Neural progenitor cell (in vitro differentiated cells): ENCODE results near the gene KPNA1.

Experiments
- CTCF ChIP-seq: fragments of 200-600 bp; sonication (generic); IDR thresholded peaks from 2 replicates; pipeline ENCODE4 v1.5.1; 2017; ENCODE audit warnings: antibody characterized with exemption, mild to moderate bottlenecking
- EZH2phosphoT487 ChIP-seq: fragments of 200-600 bp; sonication (generic); IDR thresholded peaks from 2 replicates; pipeline ENCODE4 v1.6.1; 2017; ENCODE audit warnings: antibody characterized with exemption

GRCh38 chr3:122398920-122399319 is 115.8 kb downstream of the KPNA1 start:
- no peak for TF ChIP-seq EZH2phosphoT487
- no peak for TF ChIP-seq CTCF
